HG03280 (cell line): ENCODE results near the gene DACT2.
"Not testable (repeated sequence)": the region's sequence is repeated elsewhere in the genome, so short reads cannot be mapped to it uniquely, and the experiment has no call there.

ENCODE experiments used
- ATAC-seq: cut with Tn5 transposase; IDR thresholded peaks from one replicate; pipeline ENCODE4 v1.9.1; 2021; ENCODE audit warnings: mild to moderate bottlenecking, moderate library complexity; ENCODE audit not compliant: unreplicated experiment

The DACT2 gene

DNA sequence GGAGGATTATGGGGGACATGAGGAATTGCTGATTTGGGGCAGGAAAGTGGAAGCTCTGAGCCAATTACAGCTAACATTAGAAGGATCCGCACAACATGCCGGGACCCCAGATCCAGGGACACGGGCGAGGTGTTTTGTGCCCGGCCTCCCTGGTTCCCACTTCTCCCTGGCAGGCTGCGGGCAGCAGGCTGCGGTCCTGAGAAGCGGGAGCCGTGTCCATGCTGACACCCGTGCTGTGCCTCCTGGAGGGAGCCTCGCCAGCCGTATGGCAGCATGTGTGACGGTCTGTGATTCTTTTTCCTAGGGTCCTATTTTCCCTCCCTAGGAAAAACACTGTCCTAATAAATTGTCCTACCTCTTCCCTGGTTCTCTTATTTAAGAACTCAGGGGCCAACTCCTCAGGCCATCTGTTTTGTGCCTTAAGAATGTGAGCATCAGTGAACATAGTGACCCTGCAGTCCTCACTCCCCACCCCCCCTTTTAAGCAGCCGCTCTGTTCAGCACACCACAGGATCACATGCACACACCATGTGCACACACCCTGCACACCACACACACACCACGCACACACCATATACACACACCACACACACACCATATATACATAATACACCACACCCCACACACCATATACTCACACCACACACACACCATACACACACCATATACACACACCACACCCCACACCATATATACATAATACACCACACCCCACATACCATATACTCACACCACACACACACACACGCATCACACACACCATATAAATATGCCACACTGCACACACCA is 49.9 kb downstream of the DACT2 start:
- ATAC-seq: no peak

DNA sequence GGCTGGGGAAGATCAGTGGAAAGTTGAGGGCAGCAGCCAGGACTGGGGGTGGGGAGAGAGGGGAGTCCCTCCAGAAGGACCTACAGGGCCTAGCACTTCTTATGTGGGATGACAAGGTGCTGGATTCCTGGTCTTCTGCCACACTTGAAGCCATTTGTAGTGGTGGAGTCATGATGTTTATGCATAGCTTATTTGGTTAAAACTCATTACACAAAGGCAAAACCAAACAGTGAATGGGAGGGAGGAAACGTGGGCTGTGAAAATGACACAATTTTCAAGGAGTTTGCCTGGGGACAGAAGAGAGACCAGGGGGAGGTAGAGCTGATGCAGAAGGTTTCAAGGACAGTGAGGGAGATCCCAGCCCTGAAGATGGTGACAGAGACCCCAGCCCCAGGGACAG is 50.8 kb downstream of the DACT2 start:
- no peak for ATAC-seq

DNA sequence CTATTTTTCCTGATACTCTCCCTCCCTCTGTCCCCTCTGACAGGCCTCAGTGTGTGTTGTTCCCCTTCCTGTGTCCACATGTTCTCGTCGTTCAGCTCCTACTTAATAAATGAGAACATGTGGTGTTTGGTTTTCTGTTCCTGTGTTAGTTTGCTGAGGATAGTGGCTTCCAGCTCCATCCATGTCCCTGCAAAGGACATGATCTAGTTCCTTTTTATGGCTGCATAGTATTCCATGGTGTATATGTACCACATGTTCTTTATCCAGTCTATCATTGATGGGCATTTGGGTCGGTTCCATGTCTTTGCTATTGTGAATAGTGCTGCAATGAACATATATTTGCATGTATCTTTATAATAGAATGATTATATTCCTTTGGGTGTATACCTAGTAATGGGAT is 51.8 kb downstream of the DACT2 start:
- ATAC-seq: not testable (repeated sequence)

DNA sequence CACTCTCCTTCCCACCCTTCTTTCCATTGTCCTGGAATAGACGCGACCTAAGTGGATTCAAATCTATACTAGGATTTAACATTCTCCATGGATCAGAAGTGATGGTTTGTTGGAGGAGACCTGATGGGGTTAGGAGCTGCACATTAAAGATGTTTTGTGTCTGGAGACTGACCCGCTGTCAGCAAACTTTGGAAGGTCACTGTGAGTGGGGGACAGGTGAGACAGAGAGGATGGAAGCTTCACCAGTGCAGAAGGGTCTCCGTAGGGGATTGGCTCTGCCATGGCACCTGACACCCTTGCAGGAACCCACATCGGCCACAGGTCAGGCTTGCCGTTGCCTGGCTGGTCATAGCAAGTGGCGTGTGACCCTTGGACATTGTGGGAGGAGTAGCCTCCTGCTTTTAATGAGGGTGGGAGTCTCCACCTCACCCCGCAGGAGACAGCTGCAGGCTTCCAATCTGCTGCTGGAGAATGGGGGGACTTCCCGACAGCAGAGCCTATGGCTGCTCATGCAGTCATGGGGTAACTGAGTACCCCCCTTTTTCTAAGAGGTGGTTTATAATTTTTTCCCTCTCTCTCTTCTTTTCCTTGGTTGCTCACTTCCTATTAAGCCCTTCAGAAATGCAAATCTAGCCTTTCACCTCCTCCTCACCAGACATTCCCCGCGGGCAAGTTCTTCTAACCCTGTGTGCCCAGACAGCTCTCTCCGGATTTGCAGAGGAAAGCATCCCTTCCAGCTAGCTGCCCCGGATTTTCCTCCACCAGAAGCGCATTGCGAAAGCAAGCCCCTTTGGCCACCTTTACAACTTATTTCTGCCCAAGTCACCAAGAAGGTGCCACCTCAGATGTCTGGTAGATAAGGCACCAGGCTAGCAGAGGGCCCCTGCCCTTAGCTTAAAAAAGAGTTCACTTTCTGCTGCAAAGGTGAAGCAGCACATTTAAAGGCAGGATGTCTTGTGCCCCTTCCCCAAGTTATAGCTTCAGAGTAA is 53.5 kb downstream of the DACT2 start:
- ATAC-seq: no peak

DNA sequence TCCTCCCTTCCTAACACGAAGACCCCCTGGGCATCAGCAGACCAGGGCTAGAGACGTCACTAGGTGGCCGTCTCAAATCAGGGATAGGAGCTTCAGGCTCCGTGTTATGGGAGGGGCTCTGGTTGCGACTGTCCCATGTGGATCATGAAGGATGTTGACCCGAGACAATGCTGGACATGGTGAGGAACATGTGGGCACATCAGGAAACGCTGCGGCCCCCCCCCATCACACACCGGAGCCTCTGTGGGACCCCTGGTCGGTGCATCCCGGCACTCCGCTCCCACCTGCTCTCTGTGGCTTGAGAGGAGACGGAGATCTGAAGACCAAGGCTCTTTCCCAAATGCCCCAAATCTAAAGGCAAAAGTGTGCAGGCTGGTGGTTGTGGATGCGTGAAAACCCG is 54.2 kb downstream of the DACT2 start:
- ATAC-seq: no peak

DNA sequence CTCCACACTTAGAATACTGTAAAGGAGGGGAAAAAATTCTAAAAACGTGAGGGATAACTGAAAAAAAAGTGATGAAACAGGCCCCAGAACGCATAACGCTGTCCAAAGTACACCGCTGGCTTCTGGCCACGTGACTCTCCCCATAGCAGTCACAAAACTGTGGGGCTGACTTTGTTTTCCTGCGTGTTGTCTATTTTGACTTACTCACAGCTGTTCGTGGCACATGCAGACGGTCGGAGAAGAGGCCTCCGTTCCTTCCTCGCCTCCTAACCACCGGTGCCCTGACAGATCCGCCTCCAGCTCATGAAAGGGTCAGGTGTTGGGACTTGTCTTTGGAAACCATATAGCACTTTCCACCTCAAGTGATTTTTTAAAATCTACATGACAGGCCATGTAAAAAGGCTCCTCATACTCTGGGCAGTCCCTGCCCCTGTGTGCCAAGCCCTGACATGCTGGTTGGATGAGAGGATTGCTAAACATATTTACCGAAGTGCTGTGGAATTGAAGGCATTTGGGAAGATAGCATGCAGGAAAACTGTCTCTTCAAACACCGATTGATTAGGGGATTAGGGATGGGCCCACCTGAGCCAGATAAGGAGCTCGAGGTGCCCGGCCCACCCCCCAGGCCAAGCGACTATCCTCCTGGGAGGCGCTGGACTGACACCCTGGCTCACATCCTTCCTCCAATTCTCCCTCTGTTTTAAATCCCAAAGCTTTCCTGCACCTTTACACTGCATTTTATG is 54.8 kb downstream of the DACT2 start:
- ATAC-seq: no peak

DNA sequence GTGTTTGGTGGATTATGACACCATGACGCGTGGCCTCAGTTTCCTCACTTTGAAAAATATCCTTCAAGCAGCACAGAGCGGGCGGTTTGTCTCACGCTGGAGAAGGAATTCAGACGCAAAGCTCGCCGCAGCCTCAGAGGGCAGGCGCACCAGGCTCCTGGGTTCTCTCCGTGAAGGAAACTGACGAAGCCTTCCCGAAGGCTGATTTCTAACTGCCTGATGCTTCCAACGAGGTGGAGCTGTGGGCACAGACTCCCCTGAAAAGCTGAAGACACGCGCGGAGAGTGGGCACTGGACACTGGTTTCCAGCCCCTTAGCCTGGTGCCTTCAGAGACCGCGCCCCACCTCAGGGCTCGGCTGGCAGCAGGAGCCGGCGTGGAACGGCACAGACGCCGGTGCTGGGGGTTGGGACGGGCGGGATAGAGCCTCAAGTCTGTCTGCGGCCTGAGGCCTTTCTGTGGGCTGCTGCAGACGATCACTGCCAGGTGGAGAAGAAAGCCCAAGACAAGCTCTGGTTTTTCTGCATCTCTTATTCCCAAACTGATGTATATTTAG is 56.1 kb downstream of the DACT2 start:
- ATAC-seq: no peak

DNA sequence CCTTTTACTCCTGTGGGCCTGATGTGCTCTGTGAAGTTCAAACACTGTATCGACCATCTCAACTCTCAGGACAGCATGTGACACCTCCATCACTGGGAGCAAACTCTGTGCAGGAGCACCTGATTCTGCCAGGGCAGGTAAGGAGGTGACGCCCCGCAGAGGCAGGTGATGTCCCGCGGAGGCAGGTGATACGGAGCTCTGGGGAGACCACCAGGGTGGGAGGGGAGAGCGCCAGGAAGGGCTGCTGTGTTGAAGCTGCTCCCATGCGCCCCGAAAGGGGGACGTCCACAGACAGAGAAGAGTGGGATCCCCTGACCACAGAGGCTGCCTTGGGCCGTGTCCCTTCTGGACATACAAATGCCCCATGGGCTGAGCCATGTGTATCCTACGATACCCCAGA is 58.3 kb downstream of the DACT2 start:
- no peak for ATAC-seq

DNA sequence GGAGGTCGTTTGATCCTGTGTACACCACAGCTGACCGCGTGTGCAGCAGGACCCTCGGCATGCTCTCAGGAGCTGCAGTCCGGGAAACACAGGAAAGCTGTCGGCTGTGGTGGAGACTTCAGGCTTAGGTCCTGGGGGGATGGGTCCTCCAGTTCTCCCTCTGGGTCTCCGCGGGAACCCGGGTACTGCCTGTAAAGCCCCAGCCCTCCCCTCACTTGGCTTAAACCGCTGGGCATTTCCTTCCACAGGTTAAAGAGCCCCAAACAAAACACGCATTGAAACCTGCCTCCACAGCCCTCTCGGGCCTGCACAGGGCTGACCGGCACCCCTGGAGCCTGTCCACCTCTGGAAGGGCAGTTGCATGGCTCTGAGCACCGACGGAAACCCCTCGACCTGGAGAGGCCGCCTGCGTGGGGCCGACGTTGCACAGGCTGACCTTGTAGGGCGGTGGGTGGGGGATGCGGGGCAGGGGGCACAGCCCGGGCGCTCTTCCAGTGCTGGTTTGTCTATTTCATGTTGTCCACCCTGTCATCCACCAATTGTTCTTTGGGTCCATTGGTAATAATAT is 59.1 kb downstream of the DACT2 start:
- no peak for ATAC-seq

DNA sequence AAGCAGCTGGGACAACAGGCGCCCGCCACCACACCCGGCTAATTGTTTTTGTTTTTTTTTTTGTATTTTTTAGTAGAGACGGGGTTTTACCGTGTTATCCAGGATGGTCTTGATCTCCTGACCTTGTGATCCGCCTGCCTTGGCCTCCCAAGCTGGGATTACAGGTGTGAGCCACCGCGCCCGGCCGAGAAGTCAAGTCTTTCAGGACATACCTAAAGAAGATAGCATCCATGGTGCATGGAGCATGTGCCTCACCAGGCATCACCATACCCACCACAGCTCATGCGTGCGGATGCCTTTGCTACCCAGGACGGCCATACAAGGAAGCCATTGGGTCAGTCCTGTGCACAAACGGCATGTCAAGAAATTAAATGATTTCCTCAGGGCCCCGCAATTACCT is 60.8 kb downstream of the DACT2 start:
- no peak for ATAC-seq

DNA sequence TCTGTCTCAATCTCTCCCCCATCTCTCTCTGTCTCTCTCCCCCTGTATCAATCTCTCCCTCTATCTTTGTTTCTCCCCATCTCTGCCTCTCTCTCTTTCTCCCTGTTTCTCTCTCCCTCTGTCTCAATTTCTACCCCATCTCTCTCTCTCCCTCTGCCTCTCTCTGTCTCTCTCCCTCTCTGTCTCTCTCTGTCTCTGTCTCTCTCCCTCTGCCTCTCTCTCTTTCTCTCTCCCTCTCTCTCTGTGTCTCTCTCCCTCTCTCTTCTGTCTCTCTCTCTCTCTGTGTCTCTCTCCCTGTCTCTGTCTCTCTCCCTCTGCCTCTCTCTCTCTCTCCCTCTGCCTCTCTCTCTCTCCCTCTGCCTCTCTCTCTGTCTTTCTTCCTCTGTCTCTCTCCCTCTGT is 62.6 kb downstream of the DACT2 start:
- ATAC-seq: no peak
